B cell (primary cell): ENCODE measurements around the gene TMC7. TPM values are rescaled to one million over a fixed set of nuclear protein-coding genes. Genes with fewer than 3 reads are reported as not detected.

Experiments used
- ATAC-seq: fragments of 200-7000 bp; cut with Tn5 transposase; one replicate; pipeline ENCODE4 v1.10.0; 2021; ENCODE audit warnings: low read depth, mild to moderate bottlenecking, moderate number of reproducible peaks, moderate library complexity
- CTCF ChIA-PET: fragments of 350-600 bp; sonication (Branson Sonifier 250); formaldehyde crosslinking; loops from one replicate; lab custom pipeline; 2021; ENCODE audit warnings: antibody characterized with exemption, inconsistent platforms; lab: Charles Lee
- POLR2A ChIA-PET: fragments of 350-600 bp; sonication (Branson Sonifier 250); formaldehyde crosslinking; loops from one replicate; lab custom pipeline; 2021; ENCODE audit warnings: antibody characterized with exemption; lab: Charles Lee
- DNase-seq: peaks from one replicate; pipeline ENCODE4 v3.0.0; 2013
- H2AFZ ChIP-seq: 2 replicates; pipeline ENCODE4 v1.6.1; 2012; ENCODE audit warnings: mild to moderate bottlenecking, low read depth, low read length; ENCODE audit not compliant: insufficient read depth, poor library complexity, severe bottlenecking
- H3K27ac ChIP-seq, 2 donors: 1 replicate in 1 of 2; 2 replicates in 1 of 2; pipeline ENCODE4 v1.5.1; 2012 to 2013; ENCODE audit warnings: low read length in 2 of 2, mild to moderate bottlenecking in 2 of 2, moderate library complexity in 1 of 2
- H3K27me3 ChIP-seq, 4 experiments: fragments of 200-600 bp in 1 of 4; sonication (generic) in 1 of 4; replicated peaks in 1 of 4; 1 replicate in 2 of 4; 2 replicates in 2 of 4; pipeline versions ENCODE4 v1.6.1 to v1.7.0; 2013 to 2016; ENCODE audit warnings: low read length in 3 of 4, mild to moderate bottlenecking in 2 of 4, mixed read lengths in 1 of 4, moderate library complexity in 1 of 4; ENCODE audit not compliant: insufficient read depth in 4 of 4, control insufficient read depth in 3 of 4; ENCODE audit errors: control extremely low read depth in 1 of 4
- H3K36me3 ChIP-seq, 2 experiments: replicated peaks in 1 of 2; 1 replicate in 1 of 2; 2 replicates in 1 of 2; pipeline versions ENCODE4 v1.6.1 to v1.7.1; 2013; ENCODE audit warnings: low read length in 1 of 2; ENCODE audit not compliant: insufficient read depth in 2 of 2, control insufficient read depth in 1 of 2; ENCODE audit errors: control extremely low read depth in 1 of 2, extremely low read depth in 1 of 2
- H3K4me1 ChIP-seq, 2 donors: fragments of 200-600 bp in 1 of 2; sonication (generic) in 1 of 2; 1 replicate in 1 of 2; 2 replicates in 1 of 2; pipeline versions ENCODE4 v1.5.1 to v1.6.1; 2013 to 2017; ENCODE audit warnings: low read length in 2 of 2; ENCODE audit not compliant: control insufficient read depth in 2 of 2, insufficient read depth in 2 of 2
- H3K4me2 ChIP-seq: replicated peaks from 2 replicates; pipeline ENCODE3; 2012; ENCODE audit warnings: mild to moderate bottlenecking, low read depth, low read length; ENCODE audit not compliant: poor library complexity, severe bottlenecking
- H3K4me3 ChIP-seq, 5 experiments: fragments of 200-600 bp in 1 of 5; sonication (generic) in 1 of 5; 1 replicate in 3 of 5; 2 replicates in 2 of 5; pipeline versions ENCODE4 v1.5.1 to v1.7.0; 2011 to 2016; ENCODE audit warnings: low read length in 4 of 5, mild to moderate bottlenecking in 4 of 5, low read depth in 2 of 5, control low read depth in 1 of 5, moderate library complexity in 1 of 5; ENCODE audit not compliant: insufficient read depth in 1 of 5; ENCODE audit errors: control extremely low read depth in 1 of 5, extremely low read depth in 1 of 5
- H3K79me2 ChIP-seq: fragments of 200-600 bp; sonication (generic); one replicate; pipeline ENCODE4 v1.6.0; 2016; ENCODE audit warnings: low read length; ENCODE audit not compliant: control insufficient read depth, insufficient read depth
- H3K9ac ChIP-seq: fragments of 200-600 bp; sonication (generic); 2 replicates; pipeline ENCODE4 v1.6.1; 2017; ENCODE audit warnings: mild to moderate bottlenecking, low read length, moderate library complexity
- H3K9me3 ChIP-seq, 3 donors: one replicate each; pipeline versions ENCODE4 v1.6.1 to v1.7.1; 2013; ENCODE audit warnings: low read length in 2 of 3; ENCODE audit not compliant: control insufficient read depth in 2 of 3, insufficient read depth in 1 of 3; ENCODE audit errors: control extremely low read depth in 1 of 3
- H4K20me1 ChIP-seq: 2 replicates; pipeline ENCODE4 v1.6.0; 2012; ENCODE audit warnings: mild to moderate bottlenecking, low read length; ENCODE audit not compliant: insufficient read depth, control insufficient read depth, poor library complexity, severe bottlenecking
- H3K27ac Mint-ChIP-seq: one replicate; pipeline ENCODE4 v1.8.0; 2021; ENCODE audit warnings: mixed read lengths
- H3K27me3 Mint-ChIP-seq: one replicate; pipeline ENCODE4 v1.8.0; 2021; ENCODE audit warnings: mixed read lengths
- H3K4me1 Mint-ChIP-seq: one replicate; pipeline ENCODE4 v1.8.0; 2021; ENCODE audit warnings: mixed read lengths
- H3K4me3 Mint-ChIP-seq: one replicate; pipeline ENCODE4 v1.8.0; 2021; ENCODE audit warnings: mixed read lengths
- H3K9me3 Mint-ChIP-seq: one replicate; pipeline ENCODE4 v1.8.0; 2022; ENCODE audit warnings: mixed read lengths; ENCODE audit not compliant: insufficient read depth
- CTCF ChIP-seq: fragments of 200-600 bp; IDR thresholded peaks from one replicate; pipeline ENCODE4 v1.8.0; 2022; ENCODE audit warnings: antibody characterized with exemption, mild to moderate bottlenecking
- EZH2 ChIP-seq: IDR thresholded peaks from 2 replicates; pipeline ENCODE4 v1.6.1; 2012; ENCODE audit warnings: borderline replicate concordance, low read depth, mild to moderate bottlenecking, moderate library complexity, low read length; ENCODE audit not compliant: insufficient read depth, poor library complexity, severe bottlenecking
- WGBS: methylation state at CpG from one replicate; pipeline ENCODE4 v1.1.5; 2013; ENCODE audit warnings: missing lambda C conversion rate; ENCODE audit not compliant: insufficient coverage; 5-methylcytosine and 5-hydroxymethylcytosine counted together
- intact Hi-C: fragments of 100-400 bp; cut with micrococcal nuclease; formaldehyde crosslinking; loops from one replicate; pipeline ENCODE4 v1.10.0; 2022
- polyA plus RNA-seq: library from polyadenylated mRNA; depleted of rRNA; stranded (reverse); fragments of >200 nt; gene quantifications from 2 replicates; pipeline ENCODE4 v1.2.3, GENCODE V29; 2012
- total RNA-seq, 2 donors: library from RNA; stranded (reverse); fragments of 120-200 nt in 1 of 2; gene quantifications; 1 replicate in 1 of 2; 2 replicates in 1 of 2; pipeline versions ENCODE4 v1.2.3 to v1.2.4, GENCODE V29; 2013 to 2022

TMC7 gene
- total and polyA plus RNA-seq, 2 donors (not counting 1 experiment from before 2014, with no cell fraction given), result not detected

GRCh38 chr16:19067349-19068236 lies 83.9 kb downstream of the TMC7 start, which contains the start of gene COQ7:
Gene COQ7, plus strand, starts transcription at chr16:19067614. Its CDS starts 51 bp downstream, at chr16:19067665.
- Mint-ChIP-seq H3K27me3 (peaks cover 8% of the 10 kb centered on the region), H3K9me3 (no peaks in the 10 kb centered on the region), H3K4me3 (peak within 1 kb of the TSS; percentile 91), H3K27ac (peak within 1 kb of the TSS; percentile 99), H3K4me1 (peaks cover 14% of the 10 kb centered on the region)
- ChIA-PET CTCF (interaction anchor here (0.6 to 1.3 kb wide), 5 partner anchors 18 to 457 kb away, joined by 3 to 11 read pairs (median 4); partner anchors contain the start of gene ARL6IP1), POLR2A (interaction anchor here (1.0 to 1.7 kb wide), 4 partner anchors 18 to 488 kb away, joined by 3 to 11 read pairs (median 6); partner anchors contain the start of genes RPS15A and VPS35L)
- ATAC-seq (peak; percentile 90), DNase-seq (peak; percentile 100)
- peak within 1 kb of the TSS; percentile 87 for H2AFZ ChIP-seq
- H4K20me1 ChIP-seq, result no peaks in the 10 kb centered on the region
- H3K9ac ChIP-seq, result peak within 1 kb of the TSS; percentile 98
- WGBS, result under 1% methylated on average over 68 of the region's 68 CpGs
- peaks cover 0 to 1% of the 10 kb centered on the region in 2 experiments for H3K36me3 ChIP-seq
- peaks cover 2% of the 10 kb centered on the region for H3K79me2 ChIP-seq
- H3K4me2 ChIP-seq, result peak within 1 kb of the TSS; percentile 84
- H3K9me3 ChIP-seq, result no peaks in the 10 kb centered on the region
- H3K4me1 ChIP-seq, result peaks cover 8 to 14% of the 10 kb centered on the region in 2 donors
- H3K27me3 ChIP-seq, result no peaks in the 10 kb centered on the region
- TF ChIP-seq CTCF (no peak), EZH2 (no peak)
- H3K4me3 ChIP-seq, result peak within 1 kb of the TSS; percentile 78 to 91 (median 79)
- H3K27ac ChIP-seq, result peak within 1 kb of the TSS; percentile 99 to 100
- intact Hi-C loops, result loop anchor here (1.0 to 5.0 kb wide), 2 partner anchors 100 to 456 kb away; partner anchors contain the start of genes CCP110 and SYT17
